NCI-H2081 (cell line): ENCODE results near the gene CYTH2.

Source experiments
- DNase-seq, 2 experiments: peaks; one replicate each; lab custom pipeline; 2025; lab: John Stamatoyannopoulos, UW

CYTH2 gene

GRCh38 chr19:48452289-48453190, 16.6 kb upstream of the CYTH2 start:
- DNase-seq = no peak

- DNase-seq = no peak
Measured at GRCh38 chr19:48454150-48454730, 14.9 kb upstream of the CYTH2 start.

- no peak for DNase-seq
Measured at GRCh38 chr19:48455171-48455907, 13.8 kb upstream of the CYTH2 start, which contains the start of gene KCNJ14. TSS of gene KCNJ14 (plus strand) at chr19:48455574. CDS start at chr19:48461725, 6,151 bp downstream.

GRCh38 chr19:48455908-48456562, 13.1 kb upstream of the CYTH2 start:
- DNase-seq = no peak

- DNase-seq = no peak
Measured at GRCh38 chr19:48456864-48457263, 12.3 kb upstream of the CYTH2 start.

GRCh38 chr19:48458016-48458415, 11.2 kb upstream of the CYTH2 start:
- no peak for DNase-seq

- no peak for DNase-seq
Measured at GRCh38 chr19:48461651-48461981, 7.6 kb upstream of the CYTH2 start.

- no peak for DNase-seq
Measured at GRCh38 chr19:48461982-48462655, 7.0 kb upstream of the CYTH2 start.

GRCh38 chr19:48465215-48465614, 4.0 kb upstream of the CYTH2 start:
- DNase-seq = no peak

GRCh38 chr19:48466561-48467325, 2.4 kb upstream of the CYTH2 start:
- no peak for DNase-seq

- DNase-seq = peak; percentile 100
Measured at GRCh38 chr19:48468772-48469288, 339 bp upstream of the CYTH2 start.

- DNase-seq = no peak
Measured at GRCh38 chr19:48469934-48470680, 938 bp downstream of the CYTH2 start.

- DNase-seq = no peak
Measured at GRCh38 chr19:48470856-48471255, 1.7 kb downstream of the CYTH2 start.

- DNase-seq = no peak
Measured at GRCh38 chr19:48471836-48472235, 2.7 kb downstream of the CYTH2 start.

GRCh38 chr19:48473161-48473966, 4.2 kb downstream of the CYTH2 start:
- no peak for DNase-seq

GRCh38 chr19:48474084-48474592, 5.0 kb downstream of the CYTH2 start:
- DNase-seq = no peak

GRCh38 chr19:48475369-48476068, 6.3 kb downstream of the CYTH2 start:
- DNase-seq = no peak

- DNase-seq = no peak
Measured at GRCh38 chr19:48476176-48476575, 7.0 kb downstream of the CYTH2 start.
